Natural killer cell (primary cell): ENCODE data around the gene BTK. TPM values are rescaled to one million over a fixed set of nuclear protein-coding genes. Genes with fewer than 3 reads are reported as not detected.

Experiments used
- ATAC-seq, 3 donors: fragments of 150-1000 bp in 2 of 3; fragments of 200-7000 bp in 1 of 3; cut with Tn5 transposase; 1 replicate in 1 of 3; 2 replicates in 2 of 3; pipeline ENCODE4 v1.10.0; 2021; ENCODE audit warnings: mild to moderate bottlenecking in 2 of 3, moderate library complexity in 2 of 3
- DNase-seq, 2 donors: peaks; one replicate each; pipeline versions ENCODE4 v3.0.0 to v3.0.0-alpha.2; 2013 to 2021; ENCODE audit warnings: mixed read lengths in 1 of 2
- H3K27ac ChIP-seq: one replicate; pipeline ENCODE4 v1.5.1; 2013; ENCODE audit warnings: mild to moderate bottlenecking, low read length
- H3K27me3 ChIP-seq: one replicate; pipeline ENCODE4 v1.6.1; 2013; ENCODE audit warnings: low read length; ENCODE audit not compliant: control insufficient read depth, insufficient read depth
- H3K36me3 ChIP-seq: one replicate; pipeline ENCODE4 v1.6.1; 2013; ENCODE audit warnings: low read length; ENCODE audit not compliant: control insufficient read depth, insufficient read depth
- H3K4me1 ChIP-seq: one replicate; pipeline ENCODE4 v1.6.1; 2013; ENCODE audit warnings: low read length; ENCODE audit not compliant: control insufficient read depth, insufficient read depth
- H3K4me3 ChIP-seq: one replicate; pipeline ENCODE4 v1.5.1; 2013; ENCODE audit warnings: low read length
- H3K9me3 ChIP-seq: one replicate; pipeline ENCODE4 v1.6.1; 2013; ENCODE audit warnings: low read length; ENCODE audit not compliant: control insufficient read depth, insufficient read depth
- H3K27ac Mint-ChIP-seq, 2 donors: one replicate each; pipeline ENCODE4 v1.8.0; 2022; ENCODE audit warnings: mild to moderate bottlenecking in 2 of 2, mixed read lengths in 2 of 2, moderate library complexity in 1 of 2
- H3K27me3 Mint-ChIP-seq, 2 donors: one replicate each; pipeline ENCODE4 v1.8.0; 2022; ENCODE audit warnings: low read depth in 2 of 2, mixed read lengths in 2 of 2
- H3K36me3 Mint-ChIP-seq: one replicate; pipeline ENCODE4 v1.8.0; 2022; ENCODE audit warnings: mixed read lengths
- H3K4me1 Mint-ChIP-seq, 2 donors: one replicate each; pipeline ENCODE4 v1.8.0; 2022; ENCODE audit warnings: mixed read lengths in 2 of 2
- H3K4me3 Mint-ChIP-seq: one replicate; pipeline ENCODE4 v1.8.0; 2022; ENCODE audit warnings: mild to moderate bottlenecking, moderate library complexity, mixed read lengths
- H3K9me3 Mint-ChIP-seq, 2 donors: one replicate each; pipeline ENCODE4 v1.8.0; 2022; ENCODE audit warnings: mixed read lengths in 2 of 2
- CTCF ChIP-seq: fragments of 200-600 bp; IDR thresholded peaks from one replicate; pipeline ENCODE4 v1.8.0; 2022; ENCODE audit warnings: antibody characterized with exemption
- WGBS: methylation state at CpG from one replicate; pipeline ENCODE4 v1.1.7; 2013; ENCODE audit warnings: missing lambda C conversion rate; ENCODE audit not compliant: insufficient coverage; 5-methylcytosine and 5-hydroxymethylcytosine counted together
- intact Hi-C: fragments of 100-400 bp; cut with micrococcal nuclease; formaldehyde crosslinking; loops from one replicate; pipeline ENCODE4 v1.14.2; 2022
- total RNA-seq, 4 donors: library from RNA; stranded (reverse); fragments of 120-200 nt in 1 of 4; gene quantifications; one replicate each; pipeline versions ENCODE4 v1.2.3 to v1.2.4, GENCODE V29; 2013 to 2022

Gene BTK
- total RNA-seq, 3 donors from 2014 or later (not counting 1 experiment from before 2014, with no cell fraction given): 4.4 to 48.2 (median 9.0) TPM

- Mint-ChIP-seq H3K4me3 (no peak overlapping the region), H3K27me3 (no peaks in the 10 kb centered on the region), H3K9me3 (no peaks in the 10 kb centered on the region), H3K4me1 (peaks cover 24 to 42% of the 10 kb centered on the region in 2 donors), H3K27ac (peak overlapping the region; percentile 16 to 22), H3K36me3 (no peaks in the 10 kb centered on the region)
- intact Hi-C loops: no loop called here
- Histone ChIP-seq H3K27ac (no peak overlapping the region), H3K27me3 (no peaks in the 10 kb centered on the region), H3K4me1 (peaks cover 23% of the 10 kb centered on the region), H3K4me3 (no peak overlapping the region), H3K9me3 (no peaks in the 10 kb centered on the region), H3K36me3 (peaks cover 11% of the 10 kb centered on the region)
- no peak for TF ChIP-seq CTCF
- 90% methylated on average over 10 of the region's 10 CpGs for WGBS
- DNase-seq (no peak), ATAC-seq (no peak)
Measured at GRCh38 chrX:101411984-101412383, 26.0 kb upstream of the BTK start.

GRCh38 chrX:101410461-101410860 lies 24.5 kb upstream of the BTK start:
- ATAC-seq (no peak), DNase-seq (peak in 1 of 2 donors; percentile 35)
- Mint-ChIP-seq H3K27me3 (no peaks in the 10 kb centered on the region), H3K36me3 (no peaks in the 10 kb centered on the region), H3K27ac (peak overlapping the region; percentile 84 to 88), H3K9me3 (no peaks in the 10 kb centered on the region), H3K4me3 (peak overlapping the region; percentile 70), H3K4me1 (peaks cover 25 to 37% of the 10 kb centered on the region in 2 donors)
- Histone ChIP-seq H3K36me3 (peaks cover 11% of the 10 kb centered on the region), H3K4me3 (no peak overlapping the region), H3K27me3 (no peaks in the 10 kb centered on the region), H3K4me1 (peaks cover 19% of the 10 kb centered on the region), H3K27ac (no peak overlapping the region), H3K9me3 (no peaks in the 10 kb centered on the region)
- intact Hi-C loops: no loop called here
- no peak for TF ChIP-seq CTCF
- WGBS: no CpG with 5 or more reads among the region's 7 CpGs

- Histone ChIP-seq H3K4me1 (peaks cover 19% of the 10 kb centered on the region), H3K9me3 (no peaks in the 10 kb centered on the region), H3K36me3 (peaks cover 11% of the 10 kb centered on the region), H3K27ac (peak overlapping the region; percentile 98), H3K4me3 (peak overlapping the region; percentile 84), H3K27me3 (no peaks in the 10 kb centered on the region)
- no peak for TF ChIP-seq CTCF
- DNase-seq (no peak), ATAC-seq (no peak)
- no peaks in the 10 kb centered on the region for H3K27me3 Mint-ChIP-seq
- H3K4me1 Mint-ChIP-seq: peaks cover 22 to 35% of the 10 kb centered on the region in 2 donors
- 0% methylated on average over 1 of the region's 6 CpGs for WGBS
- intact Hi-C loops: no loop called here
- H3K36me3 Mint-ChIP-seq: no peaks in the 10 kb centered on the region
- H3K4me3 Mint-ChIP-seq: peak overlapping the region; percentile 94
- no peaks in the 10 kb centered on the region for H3K9me3 Mint-ChIP-seq
- peak overlapping the region; percentile 95 to 96 for H3K27ac Mint-ChIP-seq
Measured at GRCh38 chrX:101409043-101409442, 23.1 kb upstream of the BTK start.

GRCh38 chrX:101408532-101408841 lies 22.5 kb upstream of the BTK start:
- Histone ChIP-seq H3K27me3 (no peaks in the 10 kb centered on the region), H3K4me1 (peaks cover 19% of the 10 kb centered on the region), H3K36me3 (peaks cover 7% of the 10 kb centered on the region), H3K4me3 (peak overlapping the region; percentile 84), H3K27ac (peak overlapping the region; percentile 98), H3K9me3 (no peaks in the 10 kb centered on the region)
- Mint-ChIP-seq H3K9me3 (no peaks in the 10 kb centered on the region), H3K36me3 (no peaks in the 10 kb centered on the region), H3K27ac (peak overlapping the region; percentile 95 to 96), H3K4me1 (peaks cover 22 to 35% of the 10 kb centered on the region in 2 donors), H3K4me3 (peak overlapping the region; percentile 94), H3K27me3 (no peaks in the 10 kb centered on the region)
- 0% methylated on average over 6 of the region's 8 CpGs for WGBS
- ATAC-seq: no peak
- intact Hi-C loops: no loop called here
- no peak for TF ChIP-seq CTCF
- DNase-seq: no peak
